ENCODE measurements around the gene SLC16A5.

DNA sequence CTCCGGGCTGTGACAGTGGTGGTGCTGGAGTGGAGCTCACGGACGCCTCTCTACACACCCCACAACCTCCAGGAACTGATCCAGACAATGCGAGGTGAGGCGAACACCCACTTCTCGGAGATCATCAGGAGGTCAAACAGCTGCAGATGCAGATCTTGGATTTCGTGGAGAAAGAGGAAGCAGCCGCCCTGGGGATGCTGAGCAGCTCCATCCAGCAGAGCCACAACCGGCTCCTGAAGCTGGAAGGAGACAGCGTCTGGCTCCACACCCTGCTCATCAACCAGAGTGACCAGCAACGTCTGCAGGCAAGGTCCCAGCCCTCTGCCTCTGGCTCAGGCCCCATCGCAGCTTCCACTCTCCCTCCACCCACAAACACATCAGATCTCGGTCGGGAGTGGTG lies 13.2 kb upstream of the SLC16A5 start:
- TF ChIP-seq, protein P1, sequence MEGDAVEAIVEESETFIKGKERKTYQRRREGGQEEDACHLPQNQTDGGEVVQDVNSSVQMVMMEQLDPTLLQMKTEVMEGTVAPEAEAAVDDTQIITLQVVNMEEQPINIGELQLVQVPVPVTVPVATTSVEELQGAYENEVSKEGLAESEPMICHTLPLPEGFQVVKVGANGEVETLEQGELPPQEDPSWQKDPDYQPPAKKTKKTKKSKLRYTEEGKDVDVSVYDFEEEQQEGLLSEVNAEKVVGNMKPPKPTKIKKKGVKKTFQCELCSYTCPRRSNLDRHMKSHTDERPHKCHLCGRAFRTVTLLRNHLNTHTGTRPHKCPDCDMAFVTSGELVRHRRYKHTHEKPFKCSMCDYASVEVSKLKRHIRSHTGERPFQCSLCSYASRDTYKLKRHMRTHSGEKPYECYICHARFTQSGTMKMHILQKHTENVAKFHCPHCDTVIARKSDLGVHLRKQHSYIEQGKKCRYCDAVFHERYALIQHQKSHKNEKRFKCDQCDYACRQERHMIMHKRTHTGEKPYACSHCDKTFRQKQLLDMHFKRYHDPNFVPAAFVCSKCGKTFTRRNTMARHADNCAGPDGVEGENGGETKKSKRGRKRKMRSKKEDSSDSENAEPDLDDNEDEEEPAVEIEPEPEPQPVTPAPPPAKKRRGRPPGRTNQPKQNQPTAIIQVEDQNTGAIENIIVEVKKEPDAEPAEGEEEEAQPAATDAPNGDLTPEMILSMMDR (IDR thresholded peaks at IDR 0.05 in 4 of 5, conservative IDR thresholded peaks at IDR 0.05 in 1 of 5), result no peak
- TF ChIP-seq POLR2A (IDR thresholded peaks at IDR 0.05), result no peak
